ENCODE data around the gene PFDN2.
A peak's percentile ranks its signal among the peaks of the same experiment; 100 is the strongest.

PFDN2 gene

DNA sequence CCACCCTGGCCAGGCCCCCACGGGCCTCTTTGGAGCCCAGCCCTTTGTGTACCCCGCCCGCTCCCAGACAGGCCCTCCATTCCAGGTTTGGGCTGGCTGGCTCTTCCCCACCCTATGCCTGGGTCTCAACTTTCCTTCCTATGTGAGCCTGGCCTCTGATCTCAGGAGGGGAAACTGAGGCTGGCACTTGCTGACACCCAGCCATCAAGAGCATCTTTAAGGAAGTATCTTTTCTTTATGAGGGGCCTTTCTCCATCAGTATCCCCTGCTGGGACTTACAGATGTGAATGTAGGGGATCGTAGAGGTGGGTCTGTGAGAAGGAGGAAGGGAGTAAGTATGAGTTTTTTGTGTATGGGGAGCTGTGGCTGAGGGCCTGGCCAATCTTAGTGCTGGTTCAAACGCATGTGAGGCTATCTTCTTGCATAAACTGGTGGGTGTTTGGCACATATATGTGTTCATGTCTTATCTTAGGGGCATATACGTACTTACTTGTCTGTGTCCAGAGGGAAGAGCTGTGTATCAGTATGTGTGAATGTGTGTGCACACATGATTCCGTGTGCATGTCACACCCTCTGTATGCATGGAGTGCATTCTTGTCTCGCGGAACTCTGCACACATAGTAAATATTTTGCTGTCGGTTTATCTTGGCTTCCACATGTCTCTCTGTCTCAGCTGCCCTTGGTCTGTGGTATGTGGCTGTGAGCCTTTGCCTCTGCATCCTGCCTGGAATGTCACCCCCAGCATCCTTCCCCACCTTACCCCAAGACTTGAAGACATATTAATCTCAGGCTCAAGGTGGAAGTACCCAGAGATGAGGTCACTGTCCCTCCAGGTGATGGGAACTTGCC, 33.9 kb downstream of the PFDN2 start:
- H3K4me1 ChIP-seq (ENCODE audit: control extremely low read depth in 1 of 4, control insufficient read depth in 4 of 4, insufficient read depth in 4 of 4, low read length in 3 of 4), result peaks cover 0 to 24% (median under 1%) of the 10 kb centered on the region in 4 experiments
- no peaks in the 10 kb centered on the region for H3K9me3 ChIP-seq (ENCODE audit: control extremely low read depth in 1 of 5, control insufficient read depth in 4 of 5, insufficient read depth in 2 of 5, low read depth in 1 of 5, low read length in 4 of 5)
- ChIA-PET CTCF (interaction anchor here (0.5 to 20.2 kb wide), 6 partner anchors 11 to 340 kb away, joined by 3 to 297 read pairs (median 3); partner anchors contain the start of genes ARHGAP30 and KLHDC9), POLR2A (no interaction called here)
- no peak for DNase-seq
- H3K36me3 ChIP-seq (ENCODE audit: control insufficient read depth in 4 of 4, insufficient read depth in 4 of 4, low read length in 3 of 4), result no peaks in the 10 kb centered on the region
- no peak overlapping the region for H3K4me3 ChIP-seq (ENCODE audit: control insufficient read depth in 1 of 7, extremely low read depth in 1 of 7, insufficient read depth in 4 of 7, low read depth in 2 of 7, low read length in 6 of 7)
- no peak overlapping the region for H3K27ac ChIP-seq (ENCODE audit: insufficient read depth in 1 of 2, low read depth in 1 of 2, low read length in 2 of 2, poor library complexity in 1 of 2, severe bottlenecking in 2 of 2)
- H3K27me3 ChIP-seq (replicated peaks in 2 of 5; ENCODE audit: control insufficient read depth in 4 of 5, insufficient read depth in 5 of 5, low read length in 4 of 5), result peaks cover 0 to 5% (median 0%) of the 10 kb centered on the region in 5 experiments
- WGBS (ENCODE audit: insufficient coverage), result 94% methylated on average over 9 of the region's 10 CpGs

- Histone ChIP-seq H3K27ac (ENCODE audit: insufficient read depth in 1 of 2, low read depth in 1 of 2, low read length in 2 of 2, poor library complexity in 1 of 2, severe bottlenecking in 2 of 2) (no peak overlapping the region), H3K9me3 (ENCODE audit: control extremely low read depth in 1 of 5, control insufficient read depth in 4 of 5, insufficient read depth in 2 of 5, low read depth in 1 of 5, low read length in 4 of 5) (no peaks in the 10 kb centered on the region), H3K36me3 (ENCODE audit: control insufficient read depth in 4 of 4, insufficient read depth in 4 of 4, low read length in 3 of 4) (no peaks in the 10 kb centered on the region), H3K4me3 (ENCODE audit: control insufficient read depth in 1 of 7, extremely low read depth in 1 of 7, insufficient read depth in 4 of 7, low read depth in 2 of 7, low read length in 6 of 7) (no peak overlapping the region), H3K4me1 (ENCODE audit: control extremely low read depth in 1 of 4, control insufficient read depth in 4 of 4, insufficient read depth in 4 of 4, low read length in 3 of 4) (peaks cover 0 to 18% (median 0%) of the 10 kb centered on the region in 4 experiments), H3K27me3 (replicated peaks in 2 of 5; ENCODE audit: control insufficient read depth in 4 of 5, insufficient read depth in 5 of 5, low read length in 4 of 5) (peaks cover 0 to 5% (median 0%) of the 10 kb centered on the region in 5 experiments)
- 94% methylated on average over 4 of the region's 8 CpGs for WGBS (ENCODE audit: insufficient coverage)
- ChIA-PET POLR2A (no interaction called here), CTCF (interaction anchor here (1.1 to 20.2 kb wide), 3 partner anchors 11 to 59 kb away, joined by 3 to 297 read pairs (median 89); partner anchors contain the start of genes ARHGAP30 and KLHDC9)
- peak in 1 of 3 donors; percentile 32 for DNase-seq
Measured at GRCh38 chr1:161082996-161083747, 34.7 kb downstream of the PFDN2 start.

DNA sequence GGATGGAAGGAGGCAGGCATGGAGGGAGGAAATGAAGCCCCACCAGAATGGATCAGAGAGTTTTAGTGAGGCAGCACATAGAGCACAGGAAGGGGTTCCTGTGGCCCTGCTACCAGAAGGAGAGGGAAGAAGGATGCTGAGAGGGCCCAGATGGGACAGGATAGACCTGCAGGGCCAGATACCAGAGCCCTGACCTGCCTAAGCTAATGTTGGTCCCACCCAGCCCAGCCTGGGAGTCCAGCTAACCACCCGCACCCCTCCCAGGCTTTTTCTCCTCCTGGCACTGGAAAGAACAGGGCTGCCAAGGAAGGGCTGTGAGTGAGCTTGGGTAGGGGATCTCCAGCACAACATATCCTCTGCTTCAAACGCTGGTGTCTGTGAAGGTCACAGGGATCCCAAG, 35.4 kb downstream of the PFDN2 start:
- H3K4me3 ChIP-seq (ENCODE audit: control insufficient read depth in 1 of 7, extremely low read depth in 1 of 7, insufficient read depth in 4 of 7, low read depth in 2 of 7, low read length in 6 of 7), result no peak overlapping the region
- ChIA-PET POLR2A (no interaction called here), CTCF (interaction anchor here (1.1 to 20.2 kb wide), 3 partner anchors 10 to 59 kb away, joined by 3 to 297 read pairs (median 89); partner anchors contain the start of genes ARHGAP30 and KLHDC9)
- H3K9me3 ChIP-seq (ENCODE audit: control extremely low read depth in 1 of 5, control insufficient read depth in 4 of 5, insufficient read depth in 2 of 5, low read depth in 1 of 5, low read length in 4 of 5), result no peaks in the 10 kb centered on the region
- peaks cover 0 to 5% (median 0%) of the 10 kb centered on the region in 5 experiments for H3K27me3 ChIP-seq (replicated peaks in 2 of 5; ENCODE audit: control insufficient read depth in 4 of 5, insufficient read depth in 5 of 5, low read length in 4 of 5)
- no peaks in the 10 kb centered on the region for H3K36me3 ChIP-seq (ENCODE audit: control insufficient read depth in 4 of 4, insufficient read depth in 4 of 4, low read length in 3 of 4)
- peaks cover 0 to 18% (median 0%) of the 10 kb centered on the region in 4 experiments for H3K4me1 ChIP-seq (ENCODE audit: control extremely low read depth in 1 of 4, control insufficient read depth in 4 of 4, insufficient read depth in 4 of 4, low read length in 3 of 4)
- WGBS (ENCODE audit: insufficient coverage), result 86% methylated on average over 1 of the region's 2 CpGs
- no peak for DNase-seq
- H3K27ac ChIP-seq (ENCODE audit: insufficient read depth in 1 of 2, low read depth in 1 of 2, low read length in 2 of 2, poor library complexity in 1 of 2, severe bottlenecking in 2 of 2), result no peak overlapping the region

DNA sequence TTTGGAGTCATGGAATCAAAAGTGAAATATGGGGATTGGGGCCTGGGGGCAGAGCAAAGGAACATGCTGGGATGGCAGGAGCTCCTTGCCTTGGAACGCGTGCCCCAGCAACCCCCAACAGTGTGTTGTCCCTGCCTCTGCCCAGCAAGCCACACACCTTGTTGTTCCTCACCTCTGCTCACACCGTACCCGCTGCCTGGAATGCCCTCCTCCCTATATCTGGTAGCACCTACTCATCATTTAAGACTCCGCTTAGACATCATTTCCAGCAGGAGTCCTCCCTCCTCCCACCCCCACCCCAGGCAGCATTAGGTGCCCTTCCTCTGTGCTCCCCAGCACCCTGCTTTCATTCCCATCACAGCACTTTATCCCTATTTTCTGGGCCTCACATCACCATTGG, 36.3 kb downstream of the PFDN2 start:
- Histone ChIP-seq H3K9me3 (ENCODE audit: control extremely low read depth in 1 of 5, control insufficient read depth in 4 of 5, insufficient read depth in 2 of 5, low read depth in 1 of 5, low read length in 4 of 5) (no peaks in the 10 kb centered on the region), H3K36me3 (ENCODE audit: control insufficient read depth in 4 of 4, insufficient read depth in 4 of 4, low read length in 3 of 4) (no peaks in the 10 kb centered on the region), H3K4me1 (ENCODE audit: control extremely low read depth in 1 of 4, control insufficient read depth in 4 of 4, insufficient read depth in 4 of 4, low read length in 3 of 4) (peaks cover 0 to 18% (median 0%) of the 10 kb centered on the region in 4 experiments), H3K27ac (ENCODE audit: insufficient read depth in 1 of 2, low read depth in 1 of 2, low read length in 2 of 2, poor library complexity in 1 of 2, severe bottlenecking in 2 of 2) (no peak overlapping the region), H3K27me3 (replicated peaks in 2 of 5; ENCODE audit: control insufficient read depth in 4 of 5, insufficient read depth in 5 of 5, low read length in 4 of 5) (peaks cover 0 to 5% (median 0%) of the 10 kb centered on the region in 5 experiments), H3K4me3 (ENCODE audit: control insufficient read depth in 1 of 7, extremely low read depth in 1 of 7, insufficient read depth in 4 of 7, low read depth in 2 of 7, low read length in 6 of 7) (no peak overlapping the region)
- DNase-seq, result no peak
- POLR2A ChIA-PET, result no interaction called here
- CTCF ChIA-PET, result interaction anchor here (10.0 to 20.2 kb wide), 2 partner anchors 9 to 17 kb away, joined by 89 to 297 read pairs; partner anchors contain the start of genes ARHGAP30 and KLHDC9
- WGBS (ENCODE audit: insufficient coverage), result 100% methylated on average over 4 of the region's 5 CpGs

- no peak for DNase-seq
- Histone ChIP-seq H3K9me3 (ENCODE audit: control extremely low read depth in 1 of 5, control insufficient read depth in 4 of 5, insufficient read depth in 2 of 5, low read depth in 1 of 5, low read length in 4 of 5) (no peaks in the 10 kb centered on the region), H3K4me3 (ENCODE audit: control insufficient read depth in 1 of 7, extremely low read depth in 1 of 7, insufficient read depth in 4 of 7, low read depth in 2 of 7, low read length in 6 of 7) (no peak overlapping the region), H3K4me1 (ENCODE audit: control extremely low read depth in 1 of 4, control insufficient read depth in 4 of 4, insufficient read depth in 4 of 4, low read length in 3 of 4) (peaks cover 0 to 18% (median 0%) of the 10 kb centered on the region in 4 experiments), H3K27me3 (replicated peaks in 2 of 5; ENCODE audit: control insufficient read depth in 4 of 5, insufficient read depth in 5 of 5, low read length in 4 of 5) (peaks cover 0 to 5% (median 0%) of the 10 kb centered on the region in 5 experiments), H3K27ac (ENCODE audit: insufficient read depth in 1 of 2, low read depth in 1 of 2, low read length in 2 of 2, poor library complexity in 1 of 2, severe bottlenecking in 2 of 2) (no peak overlapping the region), H3K36me3 (ENCODE audit: control insufficient read depth in 4 of 4, insufficient read depth in 4 of 4, low read length in 3 of 4) (no peaks in the 10 kb centered on the region)
- 96% methylated on average over 5 of the region's 5 CpGs for WGBS (ENCODE audit: insufficient coverage)
- ChIA-PET POLR2A (no interaction called here), CTCF (interaction anchor here (10.0 to 20.2 kb wide), 2 partner anchors 8 to 17 kb away, joined by 89 to 297 read pairs; partner anchors contain the start of genes ARHGAP30 and KLHDC9)
Measured at GRCh38 chr1:161080441-161081405, 37.1 kb downstream of the PFDN2 start.

DNA sequence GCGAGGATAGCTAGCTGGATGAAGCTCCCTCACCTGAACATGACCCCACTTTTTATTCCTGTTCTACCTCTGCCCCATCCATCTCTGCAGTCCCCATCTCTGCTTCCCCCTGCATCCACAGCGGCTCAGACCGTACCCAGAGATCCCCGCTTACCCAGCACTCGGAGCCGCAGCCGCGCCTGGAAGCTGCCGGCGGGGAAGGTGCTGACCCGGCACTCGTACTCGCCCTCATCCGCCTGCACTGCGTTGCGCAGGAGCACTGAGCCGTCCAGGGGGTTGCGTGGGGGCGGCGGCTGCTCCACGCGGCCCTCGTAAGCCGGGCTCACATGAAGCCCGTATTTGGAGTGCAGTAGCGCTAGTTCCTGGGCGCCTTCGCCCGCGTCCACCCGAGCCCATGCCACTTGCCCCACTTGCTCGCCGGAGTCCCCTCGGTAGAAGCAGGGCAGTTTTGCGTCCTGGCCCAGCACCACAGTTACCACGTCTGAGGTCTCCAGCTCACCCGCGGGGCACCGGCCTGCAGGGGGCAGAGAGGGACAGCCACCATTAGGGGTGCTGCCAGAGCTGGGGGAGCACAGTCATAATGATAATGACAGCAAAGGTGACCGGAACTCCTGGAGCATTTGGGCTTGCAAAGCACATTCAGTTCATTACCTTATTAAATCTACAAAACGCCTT, 38.3 kb downstream of the PFDN2 start:
- H3K4me3 ChIP-seq (ENCODE audit: control insufficient read depth in 1 of 7, extremely low read depth in 1 of 7, insufficient read depth in 4 of 7, low read depth in 2 of 7, low read length in 6 of 7), result no peak overlapping the region
- POLR2A ChIA-PET, result no interaction called here
- H3K36me3 ChIP-seq (ENCODE audit: control insufficient read depth in 4 of 4, insufficient read depth in 4 of 4, low read length in 3 of 4), result no peaks in the 10 kb centered on the region
- peaks cover 0 to 17% (median 0%) of the 10 kb centered on the region in 4 experiments for H3K4me1 ChIP-seq (ENCODE audit: control extremely low read depth in 1 of 4, control insufficient read depth in 4 of 4, insufficient read depth in 4 of 4, low read length in 3 of 4)
- DNase-seq, result no peak
- WGBS (ENCODE audit: insufficient coverage), result 83% methylated on average over 41 of the region's 41 CpGs
- no peak overlapping the region for H3K27ac ChIP-seq (ENCODE audit: insufficient read depth in 1 of 2, low read depth in 1 of 2, low read length in 2 of 2, poor library complexity in 1 of 2, severe bottlenecking in 2 of 2)
- CTCF ChIA-PET, result interaction anchor here (1.7 to 20.2 kb wide), 4 partner anchors 7 to 59 kb away, joined by 7 to 297 read pairs (median 48); partner anchors contain the start of genes ARHGAP30, KLHDC9 and NECTIN4
- H3K27me3 ChIP-seq (replicated peaks in 2 of 5; ENCODE audit: control insufficient read depth in 4 of 5, insufficient read depth in 5 of 5, low read length in 4 of 5), result peaks cover 0 to 5% (median 0%) of the 10 kb centered on the region in 5 experiments
- H3K9me3 ChIP-seq (ENCODE audit: control extremely low read depth in 1 of 5, control insufficient read depth in 4 of 5, insufficient read depth in 2 of 5, low read depth in 1 of 5, low read length in 4 of 5), result no peaks in the 10 kb centered on the region
